Ovary (tissue), 3 donors: ENCODE data around the gene CEBPE.

Experiments
- CTCF ChIP-seq, 3 donors: fragments of 450-650 bp in 2 of 3; fragments of 200-600 bp in 1 of 3; IDR thresholded peaks; one replicate each; pipeline versions ENCODE4 v1.5.1 to v1.8.0; 2016 to 2022; ENCODE audit warnings: antibody characterized with exemption in 3 of 3, mild to moderate bottlenecking in 1 of 3
- EP300 ChIP-seq: sonication (generic); formaldehyde crosslinking; IDR thresholded peaks from one replicate; pipeline ENCODE4 v1.6.1; 2017; ENCODE audit warnings: antibody characterized with exemption
- donor health status: DM: no; HTN: no; CAD: no.

- no peak for TF ChIP-seq CTCF (IDR thresholded peaks at IDR 0.05)
- TF ChIP-seq EP300, result no peak
Measured at GRCh38 chr14:23070262-23071129, 48.6 kb downstream of the CEBPE start.
